T-helper 17 cell (primary cell): ENCODE measurements around the gene SMIM27. TPM values are rescaled to one million over a fixed set of nuclear protein-coding genes. Genes with fewer than 3 reads are reported as not detected.

Source experiments
- ATAC-seq: fragments of 150-1000 bp; cut with Tn5 transposase; 2 replicates; pipeline ENCODE4 v1.10.0; 2021; ENCODE audit warnings: mild to moderate bottlenecking, moderate library complexity
- DNase-seq, 3 donors: peaks; one replicate each; pipeline versions ENCODE4 v3.0.0 to v3.0.0-alpha.2; 2020 to 2021
- H3K9me3 ChIP-seq: one replicate; pipeline ENCODE4 v1.7.0; 2013; ENCODE audit warnings: low read length, mild to moderate bottlenecking; ENCODE audit not compliant: control insufficient read depth, poor library complexity, severe bottlenecking
- H3K27ac Mint-ChIP-seq: one replicate; pipeline ENCODE4 v1.8.0; 2022; ENCODE audit warnings: mild to moderate bottlenecking, moderate library complexity, mixed read lengths
- H3K27me3 Mint-ChIP-seq: one replicate; pipeline ENCODE4 v1.8.0; 2022; ENCODE audit warnings: mixed read lengths
- H3K36me3 Mint-ChIP-seq: one replicate; pipeline ENCODE4 v1.8.0; 2022; ENCODE audit warnings: low read depth, mixed read lengths
- H3K4me1 Mint-ChIP-seq: one replicate; pipeline ENCODE4 v1.8.0; 2022; ENCODE audit warnings: mild to moderate bottlenecking, mixed read lengths
- H3K4me3 Mint-ChIP-seq: one replicate; pipeline ENCODE4 v1.8.0; 2022; ENCODE audit warnings: mild to moderate bottlenecking, moderate library complexity, mixed read lengths
- total RNA-seq, 4 donors: library from RNA in 2 of 4; stranded (reverse) in 2 of 4; gene quantifications; one replicate each; pipeline ENCODE4 v1.2.3 and lab custom pipeline; 2022 to 2026

The SMIM27 gene
- total RNA-seq, 2 donors from 2014 or later, result 24.1 to 24.3 TPM

DNA sequence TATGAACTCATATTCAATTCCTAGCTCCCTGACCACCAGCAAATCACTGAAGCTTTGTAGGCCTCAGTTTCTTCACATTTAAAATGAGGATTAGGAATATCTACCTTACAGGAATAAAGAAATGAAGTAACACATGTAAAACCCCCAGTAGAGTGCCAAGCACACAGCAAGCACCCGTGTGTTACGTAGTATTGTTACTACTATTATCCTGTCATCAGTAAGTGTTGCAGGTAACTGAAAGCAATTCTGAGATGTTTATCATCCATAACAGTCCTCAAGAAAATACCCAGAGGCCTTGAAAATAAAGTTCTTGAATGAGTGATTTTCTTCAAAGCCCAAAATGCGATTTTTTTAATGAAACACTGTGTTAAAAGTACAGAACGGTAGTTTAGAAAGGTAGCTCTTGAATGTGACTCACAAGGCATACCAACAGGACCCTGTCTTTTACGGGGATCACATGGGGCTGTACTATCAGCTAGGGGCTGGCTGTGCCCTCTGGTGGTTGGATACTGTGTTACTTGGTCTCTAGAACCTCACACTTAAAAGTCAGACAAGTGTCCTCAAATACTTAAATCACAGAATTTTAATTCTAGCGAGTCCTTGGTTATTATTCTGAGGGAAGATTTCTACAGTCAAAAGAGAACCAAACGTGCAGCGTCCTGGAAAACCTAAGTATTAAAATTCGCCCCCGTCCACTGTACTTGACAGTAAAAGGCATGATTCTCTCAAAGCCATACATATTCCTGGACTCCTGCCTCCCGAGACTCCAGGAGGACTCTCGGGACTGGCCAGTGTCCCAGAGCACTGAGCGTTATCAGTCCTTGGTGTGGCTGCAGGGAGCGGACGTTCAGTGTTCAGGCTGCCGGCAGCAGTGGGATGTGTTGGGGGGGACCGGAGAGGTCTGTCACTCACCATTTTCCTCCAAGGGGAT lies 20.1 kb downstream of the SMIM27 start:
- ATAC-seq, result peak; percentile 89

DNA sequence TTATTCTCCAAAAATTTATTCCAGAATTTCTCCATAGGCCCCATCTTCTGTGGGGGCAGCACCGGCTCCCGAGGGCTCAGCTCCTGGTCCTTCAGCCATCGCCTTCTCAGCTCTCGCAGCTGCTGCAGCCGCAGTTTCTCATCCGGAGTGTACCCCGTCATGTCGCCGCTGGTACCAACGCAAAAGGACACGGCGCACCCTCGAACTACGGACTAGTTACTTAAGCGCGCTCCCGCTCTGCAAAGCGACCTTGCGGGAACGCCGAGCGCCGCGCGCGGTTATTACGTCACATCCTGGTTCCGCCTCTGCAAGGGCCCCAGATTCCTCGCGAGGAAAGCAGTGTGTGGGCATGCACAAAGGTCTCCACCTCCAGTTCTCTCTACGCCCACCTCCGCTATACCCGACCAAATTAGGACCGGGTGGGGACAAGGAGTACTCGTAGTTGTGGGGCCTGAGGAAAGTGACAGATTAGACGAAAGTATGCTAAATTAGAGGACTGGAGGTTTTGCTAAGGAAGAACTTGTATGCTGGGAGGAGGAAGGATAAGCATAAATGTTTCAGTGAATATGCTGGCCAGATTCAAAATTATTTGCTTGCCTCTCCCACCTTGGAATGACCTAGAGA lies 20.9 kb downstream of the SMIM27 start, which contains the start of gene NDUFB6:
NDUFB6 (minus strand) TSS at position 260 of the 624 bp plus-strand sequence; CDS start at position 161, 99 bp downstream.
- ATAC-seq (peak; percentile 85), DNase-seq (peak; percentile 86 to 92 (median 89))
- peak within 1 kb of the TSS; percentile 100 for H3K4me3 Mint-ChIP-seq
- H3K9me3 ChIP-seq, result no peaks in the 10 kb centered on the region
- peaks cover 21% of the 10 kb centered on the region for H3K4me1 Mint-ChIP-seq
- peaks cover 15% of the 10 kb centered on the region for H3K27me3 Mint-ChIP-seq
- H3K27ac Mint-ChIP-seq, result peak within 1 kb of the TSS; percentile 97
- peaks cover 7% of the 10 kb centered on the region for H3K36me3 Mint-ChIP-seq

More for the DNA sequence above, 20.1 kb downstream of the SMIM27 start:
- Mint-ChIP-seq H3K4me3 (peak overlapping the region; percentile 100), H3K4me1 (peaks cover 24% of the 10 kb centered on the region), H3K27me3 (peaks cover 8% of the 10 kb centered on the region), H3K36me3 (peaks cover 7% of the 10 kb centered on the region), H3K27ac (peak overlapping the region; percentile 97)
- peak; percentile 42 to 60 (median 57) for DNase-seq
- H3K9me3 ChIP-seq, result no peaks in the 10 kb centered on the region

DNA sequence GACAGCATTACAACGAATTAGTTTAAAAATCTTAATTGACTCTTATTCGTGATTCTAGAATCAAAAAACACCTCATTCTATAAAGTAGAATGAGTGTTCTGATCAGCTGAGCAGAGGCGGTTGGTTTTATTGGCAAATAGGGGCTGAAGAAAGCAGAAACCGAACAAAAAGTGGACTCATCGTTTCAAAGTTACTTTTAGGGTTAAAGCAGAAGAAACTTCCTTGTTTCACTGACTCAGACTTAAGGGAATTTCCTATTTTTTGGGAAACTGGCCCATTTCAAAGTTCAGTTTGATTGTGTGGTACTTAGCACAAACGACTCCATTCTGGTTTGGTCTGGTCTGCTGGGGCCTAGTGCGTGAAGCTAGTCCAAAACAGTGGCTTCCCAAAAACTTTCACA lies 21.7 kb downstream of the SMIM27 start:
- H3K27ac Mint-ChIP-seq, result peak overlapping the region; percentile 97
- peaks cover 7% of the 10 kb centered on the region for H3K36me3 Mint-ChIP-seq
- ATAC-seq, result no peak
- H3K9me3 ChIP-seq, result no peaks in the 10 kb centered on the region
- H3K27me3 Mint-ChIP-seq, result peaks cover 21% of the 10 kb centered on the region
- no peak overlapping the region for H3K4me3 Mint-ChIP-seq
- peaks cover 20% of the 10 kb centered on the region for H3K4me1 Mint-ChIP-seq
- no peak for DNase-seq

DNA sequence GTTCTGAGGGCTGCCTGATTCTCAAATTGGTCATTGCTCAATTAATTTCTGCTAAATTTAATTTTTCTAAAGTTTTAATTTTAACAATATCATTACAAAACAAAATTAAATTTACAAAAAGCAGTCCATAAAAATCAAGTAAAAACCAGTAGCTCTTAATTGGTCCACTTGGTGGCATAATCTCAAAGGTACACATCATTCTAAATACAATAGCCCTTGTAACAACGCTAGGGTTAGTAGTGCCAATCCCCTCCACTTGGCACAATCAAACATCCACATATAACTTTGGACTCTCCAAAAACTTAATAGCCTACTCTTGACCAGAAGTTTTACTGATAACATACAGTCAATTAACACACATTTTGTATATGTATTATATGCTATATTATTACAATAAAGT lies 22.7 kb downstream of the SMIM27 start:
- H3K4me3 Mint-ChIP-seq, result no peak overlapping the region
- ATAC-seq (no peak), DNase-seq (no peak)
- no peaks in the 10 kb centered on the region for H3K9me3 ChIP-seq
- H3K27me3 Mint-ChIP-seq, result peaks cover 28% of the 10 kb centered on the region
- peaks cover 6% of the 10 kb centered on the region for H3K36me3 Mint-ChIP-seq
- H3K4me1 Mint-ChIP-seq, result peaks cover 20% of the 10 kb centered on the region
- H3K27ac Mint-ChIP-seq, result no peak overlapping the region

DNA sequence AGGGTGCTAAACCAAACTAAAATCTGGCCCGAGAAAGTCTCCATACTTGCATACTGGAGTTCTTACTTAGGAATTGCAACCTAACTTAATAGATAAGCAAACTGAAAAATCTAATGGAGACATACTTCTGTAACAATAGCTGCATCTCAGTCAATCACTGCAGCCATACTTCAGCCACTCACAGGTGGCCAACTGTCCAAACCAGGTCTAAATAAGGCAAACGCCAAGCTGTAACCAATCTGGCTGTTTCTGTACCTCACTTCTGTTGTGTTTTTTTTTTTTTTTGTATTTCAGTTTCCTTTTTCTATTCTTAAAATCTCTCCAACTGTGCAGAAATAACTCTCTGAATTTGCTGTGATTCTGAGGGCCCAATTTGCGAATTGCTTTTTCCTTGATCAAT lies 25.2 kb downstream of the SMIM27 start:
- Mint-ChIP-seq H3K36me3 (peaks cover 2% of the 10 kb centered on the region), H3K4me1 (peaks cover 12% of the 10 kb centered on the region), H3K27me3 (peaks cover 40% of the 10 kb centered on the region), H3K4me3 (no peak overlapping the region), H3K27ac (no peak overlapping the region)
- H3K9me3 ChIP-seq, result no peaks in the 10 kb centered on the region
- DNase-seq, result no peak
- no peak for ATAC-seq

DNA sequence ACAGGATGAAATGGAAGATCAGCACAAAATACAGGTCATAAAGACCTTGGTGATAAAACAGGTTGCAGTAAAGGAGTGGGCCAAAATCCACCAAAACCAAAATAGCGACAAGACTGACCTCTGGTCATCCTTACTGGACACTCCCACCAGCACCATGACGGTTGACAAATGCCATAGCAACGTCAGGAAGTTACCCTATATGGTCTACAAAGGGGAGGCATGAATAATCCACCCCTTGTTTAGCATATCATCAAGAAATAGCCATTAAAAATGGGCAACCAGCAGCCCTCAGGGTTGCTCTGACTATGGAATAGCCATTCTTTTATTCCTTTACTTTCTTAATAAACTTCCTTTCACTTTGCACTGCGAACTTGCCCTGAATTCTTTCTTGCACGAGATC lies 26.8 kb downstream of the SMIM27 start:
- no peaks in the 10 kb centered on the region for H3K9me3 ChIP-seq
- H3K27me3 Mint-ChIP-seq, result peaks cover 40% of the 10 kb centered on the region
- ATAC-seq (no peak), DNase-seq (no peak)
- H3K27ac Mint-ChIP-seq, result no peak overlapping the region
- no peak overlapping the region for H3K4me3 Mint-ChIP-seq
- H3K4me1 Mint-ChIP-seq, result peaks cover 2% of the 10 kb centered on the region
- no peaks in the 10 kb centered on the region for H3K36me3 Mint-ChIP-seq

DNA sequence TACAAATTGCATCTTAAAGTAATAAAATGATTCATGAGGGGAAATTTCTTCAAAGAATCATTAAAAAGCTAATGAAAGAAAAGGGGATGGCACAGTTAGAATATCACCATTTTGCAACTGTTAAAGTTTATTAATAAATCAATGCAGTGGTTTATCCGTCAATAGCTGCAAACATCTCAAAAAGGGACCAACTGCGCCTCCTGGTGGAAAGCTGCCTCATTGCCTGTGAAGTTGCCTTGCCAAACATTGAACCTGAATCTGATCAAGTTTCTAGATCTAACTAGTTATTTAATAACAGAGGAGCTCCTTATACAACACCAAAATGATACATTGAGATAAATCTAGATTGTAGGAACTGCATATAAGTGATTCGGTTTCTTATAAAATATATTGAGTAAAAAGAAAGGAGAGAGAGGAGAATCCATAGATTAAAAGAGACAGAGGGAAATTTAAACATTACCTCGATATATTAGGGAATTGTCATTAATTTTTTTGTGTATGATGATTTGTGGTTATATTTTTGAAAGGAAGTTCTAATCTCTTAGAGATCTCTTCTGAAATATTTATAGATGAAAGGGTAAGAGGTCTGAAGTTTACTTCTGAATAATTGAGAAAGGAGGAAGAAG lies 27.7 kb downstream of the SMIM27 start:
- Mint-ChIP-seq H3K36me3 (peaks cover 2% of the 10 kb centered on the region), H3K4me1 (peaks cover 4% of the 10 kb centered on the region), H3K27ac (no peak overlapping the region), H3K4me3 (no peak overlapping the region), H3K27me3 (peaks cover 45% of the 10 kb centered on the region)
- DNase-seq (peak; percentile 65 to 77 (median 67)), ATAC-seq (peak; percentile 70)
- H3K9me3 ChIP-seq, result no peaks in the 10 kb centered on the region

DNA sequence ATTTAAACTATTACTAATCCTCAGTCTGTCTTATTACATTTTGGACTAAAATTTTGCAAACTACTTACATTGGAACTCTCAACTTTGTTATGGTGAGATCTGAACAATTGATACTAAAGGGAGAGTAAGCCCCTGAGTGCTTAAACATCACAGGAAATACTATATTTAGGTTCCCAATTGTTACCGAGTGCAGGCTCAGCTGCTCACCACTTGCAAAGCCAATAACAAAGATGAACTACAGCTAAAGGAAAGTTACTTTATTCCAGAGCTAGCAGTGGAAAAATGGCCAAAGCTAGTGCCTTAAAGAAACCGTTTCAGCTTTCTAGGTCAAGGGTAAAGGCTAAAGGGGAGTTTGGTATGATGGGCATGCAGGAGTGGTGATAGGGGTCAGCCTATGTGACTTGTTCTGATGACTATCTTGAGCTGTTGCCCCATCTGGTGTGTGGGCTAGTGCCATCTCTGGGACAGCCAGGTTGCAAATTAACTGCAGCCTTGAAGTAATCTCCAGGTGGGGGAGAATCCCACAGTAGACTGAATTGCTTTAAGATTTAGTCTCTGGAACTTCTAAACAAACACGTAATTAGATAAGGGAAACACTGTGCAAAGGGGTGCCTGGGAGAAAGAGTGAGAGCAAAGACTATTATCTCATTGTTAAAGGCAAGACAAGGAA lies 28.6 kb downstream of the SMIM27 start:
- H3K27me3 Mint-ChIP-seq, result peaks cover 54% of the 10 kb centered on the region
- H3K4me3 Mint-ChIP-seq, result no peak overlapping the region
- ATAC-seq, result no peak
- H3K4me1 Mint-ChIP-seq, result peaks cover 4% of the 10 kb centered on the region
- H3K27ac Mint-ChIP-seq, result peak overlapping the region; percentile 39
- peaks cover 2% of the 10 kb centered on the region for H3K36me3 Mint-ChIP-seq
- no peak for DNase-seq
- H3K9me3 ChIP-seq, result no peaks in the 10 kb centered on the region

DNA sequence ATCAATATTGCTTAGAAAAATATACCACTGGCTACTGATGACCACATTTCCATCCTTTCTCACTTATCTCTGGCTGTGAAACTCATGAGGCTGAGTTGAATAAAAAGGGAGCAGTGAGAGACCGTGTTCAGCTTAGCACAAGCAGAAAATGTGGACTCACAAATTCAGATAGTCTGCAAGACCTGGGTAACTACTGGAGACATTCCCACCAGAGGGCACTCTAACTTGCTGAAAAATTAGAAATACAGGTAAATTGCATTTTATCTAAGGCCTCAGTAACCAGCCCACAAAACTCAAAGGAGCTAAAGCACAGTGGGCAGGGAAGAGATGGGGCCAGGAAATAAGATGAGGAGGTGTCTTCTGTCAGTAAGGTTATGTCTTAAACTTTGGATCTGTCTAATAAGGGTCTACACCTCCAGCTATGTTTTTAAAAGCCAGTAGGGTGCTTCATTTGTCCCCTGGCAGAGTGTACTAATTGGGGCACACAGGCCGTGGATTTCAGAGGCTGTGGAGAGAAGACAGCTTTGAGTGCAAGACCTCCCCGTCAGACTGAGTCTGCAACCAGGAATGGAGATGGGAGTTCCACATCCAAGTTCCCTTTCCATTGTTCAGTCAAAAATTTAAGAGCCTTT lies 29.5 kb downstream of the SMIM27 start:
- Mint-ChIP-seq H3K4me3 (no peak overlapping the region), H3K27ac (no peak overlapping the region), H3K4me1 (peaks cover 4% of the 10 kb centered on the region), H3K36me3 (peaks cover 2% of the 10 kb centered on the region), H3K27me3 (peaks cover 61% of the 10 kb centered on the region)
- DNase-seq (no peak), ATAC-seq (peak; percentile 64)
- no peaks in the 10 kb centered on the region for H3K9me3 ChIP-seq

GRCh38 chr9:32584784-32585183 lies 32.7 kb downstream of the SMIM27 start:
- H3K27ac Mint-ChIP-seq, result no peak overlapping the region
- no peaks in the 10 kb centered on the region for H3K9me3 ChIP-seq
- peaks cover 52% of the 10 kb centered on the region for H3K27me3 Mint-ChIP-seq
- peaks cover 4% of the 10 kb centered on the region for H3K4me1 Mint-ChIP-seq
- H3K4me3 Mint-ChIP-seq, result no peak overlapping the region
- H3K36me3 Mint-ChIP-seq, result peaks cover 2% of the 10 kb centered on the region
- DNase-seq (no peak), ATAC-seq (no peak)

GRCh38 chr9:32587901-32588300 lies 35.8 kb downstream of the SMIM27 start:
- ATAC-seq (no peak), DNase-seq (no peak)
- no peaks in the 10 kb centered on the region for H3K9me3 ChIP-seq
- no peak overlapping the region for H3K27ac Mint-ChIP-seq
- H3K27me3 Mint-ChIP-seq, result peaks cover 60% of the 10 kb centered on the region
- H3K4me1 Mint-ChIP-seq, result peaks cover 2% of the 10 kb centered on the region
- H3K36me3 Mint-ChIP-seq, result peaks cover 5% of the 10 kb centered on the region
- H3K4me3 Mint-ChIP-seq, result no peak overlapping the region

DNA sequence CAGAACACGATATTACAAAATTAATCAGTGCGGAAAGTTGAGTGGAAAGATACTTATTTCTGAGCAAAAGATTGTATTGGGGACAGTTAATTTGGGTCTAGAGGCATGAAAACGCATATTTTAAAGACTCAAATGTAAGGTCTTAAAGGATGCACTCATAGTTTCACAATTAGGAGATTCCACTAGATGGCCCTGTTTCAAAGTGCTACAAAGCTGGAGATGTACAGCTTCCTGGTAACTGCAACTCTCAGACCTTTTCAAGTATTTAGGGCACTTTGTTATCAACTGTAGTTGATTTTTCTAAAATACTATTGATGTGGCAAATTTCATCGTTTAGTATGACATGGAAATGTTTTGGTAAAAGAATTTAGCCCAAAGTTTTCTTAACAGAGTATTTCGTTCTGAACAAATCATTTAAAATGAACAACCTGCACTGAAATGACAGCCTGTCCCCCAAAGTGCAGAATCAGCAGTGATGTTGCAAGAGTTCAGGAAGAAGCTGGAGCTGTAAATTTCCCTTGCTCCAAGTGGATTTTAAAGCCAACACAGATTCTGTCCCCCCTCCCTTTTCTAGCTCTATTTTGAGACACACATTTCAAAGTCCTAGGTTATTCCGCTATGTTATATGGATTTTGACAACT lies 37.1 kb downstream of the SMIM27 start:
- H3K9me3 ChIP-seq, result no peaks in the 10 kb centered on the region
- Mint-ChIP-seq H3K4me1 (peaks cover 2% of the 10 kb centered on the region), H3K4me3 (no peak overlapping the region), H3K36me3 (peaks cover 5% of the 10 kb centered on the region), H3K27ac (no peak overlapping the region), H3K27me3 (peaks cover 60% of the 10 kb centered on the region)
- DNase-seq (no peak), ATAC-seq (peak; percentile 54)
